Tongue (tissue), 2 donors: ENCODE results near the gene LGMN. TPM values are rescaled to one million over a fixed set of nuclear protein-coding genes. Genes with fewer than 3 reads are reported as not detected.

Source experiments
- DNase-seq: peaks from one replicate; pipeline ENCODE4 v3.0.0-alpha.2; 2015
- total RNA-seq: library from RNA; depleted of rRNA; stranded (reverse); fragments of >200 nt; gene quantifications from one replicate; pipeline ENCODE4 v1.2.3, GENCODE V29; 2014

The LGMN gene
- total RNA-seq, 1 donor from 2014 or later, result 71.1 TPM

- DNase-seq, result peak; percentile 45
Observed at GRCh38 chr14:92724516-92725340, 23.7 kb downstream of the LGMN start.

GRCh38 chr14:92719890-92720323, 28.5 kb downstream of the LGMN start:
- peak; percentile 26 for DNase-seq

DNA sequence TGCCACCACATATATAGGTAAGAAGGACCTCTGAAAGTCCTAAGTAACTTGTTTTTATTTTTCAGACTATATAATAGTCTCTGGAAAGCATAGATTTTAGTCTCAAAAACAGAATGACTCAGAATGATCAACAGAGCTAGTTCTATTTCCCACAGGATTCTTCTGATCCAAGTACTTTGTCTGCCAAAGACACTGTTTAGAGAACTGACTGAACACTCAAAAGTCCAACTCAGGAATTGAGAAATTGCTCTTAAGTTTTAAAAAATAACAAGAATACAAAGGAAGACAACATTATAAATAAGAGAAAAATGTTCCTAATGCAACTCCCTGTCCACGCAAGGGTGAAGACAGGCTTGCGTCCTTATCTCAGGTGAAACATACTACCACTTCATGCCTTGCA, 29.0 kb downstream of the LGMN start:
- peak; percentile 68 for DNase-seq

- no peak for DNase-seq
Observed at GRCh38 chr14:92718664-92719063, 29.8 kb downstream of the LGMN start.

GRCh38 chr14:92717571-92718042, 30.8 kb downstream of the LGMN start:
- DNase-seq, result no peak

DNA sequence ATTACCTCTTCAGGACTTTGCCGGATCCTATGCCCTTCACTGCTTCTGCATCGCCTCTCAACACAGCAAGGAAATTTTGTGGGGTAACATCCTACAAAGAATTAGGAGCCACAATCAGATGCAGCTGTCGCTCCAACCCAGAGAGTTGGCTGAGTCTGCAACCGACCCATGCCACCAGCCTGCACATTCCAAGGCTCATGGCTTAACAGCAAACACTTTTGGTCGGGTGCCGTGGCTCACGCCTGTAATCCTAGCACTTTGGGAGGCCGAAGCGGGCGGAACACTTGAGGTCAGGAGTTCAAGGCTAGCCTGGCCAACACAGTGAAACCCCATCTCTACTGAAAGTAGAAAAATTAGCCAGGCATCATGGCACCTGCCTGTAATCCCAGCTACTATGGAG, 32.3 kb downstream of the LGMN start:
- DNase-seq, result no peak

GRCh38 chr14:92714739-92715307, 33.6 kb downstream of the LGMN start:
- peak; percentile 73 for DNase-seq

- no peak for DNase-seq
Observed at GRCh38 chr14:92712654-92713051, 35.8 kb downstream of the LGMN start.

DNA sequence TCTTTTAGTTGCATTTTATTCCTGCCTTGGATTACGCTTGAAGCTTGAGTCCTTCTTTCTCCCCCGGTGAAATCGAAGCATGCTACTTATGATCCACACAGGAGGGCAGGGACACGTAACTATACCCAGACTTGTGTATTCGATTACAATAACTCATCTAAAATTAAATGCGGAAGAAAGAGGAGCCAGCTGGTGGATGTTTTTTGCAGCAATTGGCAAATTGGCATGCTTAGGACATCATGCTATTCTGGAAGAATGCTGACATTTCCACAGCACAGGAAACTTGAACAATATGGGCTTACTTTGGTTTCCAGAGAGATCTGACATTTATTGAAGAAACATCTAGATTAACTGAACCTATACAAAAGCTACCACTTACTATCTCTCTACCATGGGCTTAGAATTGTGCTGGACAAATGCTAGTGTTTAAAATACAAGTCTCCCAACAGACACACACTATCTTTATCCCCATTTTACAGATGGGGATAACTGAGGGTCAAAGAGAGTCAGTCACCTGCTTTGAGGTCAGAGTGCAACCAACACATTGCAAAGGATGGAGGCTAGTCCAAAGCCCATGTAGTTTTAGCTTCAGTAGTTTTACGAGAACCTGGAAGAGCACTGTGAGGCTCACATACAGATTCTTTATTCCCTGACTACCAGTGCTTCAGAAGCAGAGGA, 36.3 kb downstream of the LGMN start:
- no peak for DNase-seq

DNA sequence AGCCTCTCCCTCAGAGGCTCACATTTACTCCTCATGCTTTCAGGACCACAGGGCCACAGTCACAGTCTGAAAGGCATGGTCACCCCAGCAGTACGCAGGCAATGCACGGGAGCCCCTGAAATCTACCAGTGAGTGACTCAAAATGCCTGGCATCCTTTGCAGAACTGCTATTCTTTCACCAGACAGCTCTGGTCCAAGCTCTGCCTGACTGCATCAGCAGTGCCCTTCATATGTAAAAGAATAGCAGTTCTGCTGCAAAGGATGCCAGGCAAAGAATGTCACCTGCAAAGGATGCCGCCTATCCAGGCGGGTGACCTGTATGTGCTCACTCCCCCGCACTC, 38.5 kb downstream of the LGMN start:
- no peak for DNase-seq

GRCh38 chr14:92709340-92710000, 39.0 kb downstream of the LGMN start:
- no peak for DNase-seq

DNA sequence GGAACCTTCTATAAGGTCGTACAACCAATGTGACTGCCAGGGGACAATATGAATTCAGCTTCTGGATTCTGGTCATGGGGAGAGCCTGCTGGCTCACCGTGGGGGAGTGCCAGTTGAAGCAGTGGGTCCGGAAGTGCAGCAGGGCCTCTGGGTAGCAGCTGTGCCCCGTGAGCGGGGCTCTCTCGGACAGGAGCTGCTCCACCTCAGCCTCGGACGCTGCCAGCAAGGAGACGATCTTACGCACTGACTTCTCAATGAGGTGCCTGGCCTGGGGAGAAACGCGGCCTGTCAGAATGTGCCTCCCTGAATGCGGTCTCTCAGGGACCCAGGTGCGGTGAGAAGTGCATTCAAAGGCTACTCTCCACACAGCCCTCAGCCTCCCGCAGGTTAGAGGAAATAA, 42.0 kb downstream of the LGMN start:
- no peak for DNase-seq

GRCh38 chr14:92704821-92705220, 43.6 kb downstream of the LGMN start:
- DNase-seq, result no peak

GRCh38 chr14:92704036-92704804, 44.2 kb downstream of the LGMN start:
- DNase-seq, result peak; percentile 64

GRCh38 chr14:92703516-92703915, 44.9 kb downstream of the LGMN start:
- no peak for DNase-seq

- no peak for DNase-seq
Observed at GRCh38 chr14:92702441-92702918, 45.9 kb downstream of the LGMN start.

GRCh38 chr14:92701826-92702225, 46.6 kb downstream of the LGMN start:
- no peak for DNase-seq

- DNase-seq, result no peak
Observed at GRCh38 chr14:92698393-92698792, 50.0 kb downstream of the LGMN start.

- DNase-seq, result no peak
Observed at GRCh38 chr14:92696366-92696765, 52.1 kb downstream of the LGMN start.

- DNase-seq, result no peak
Observed at GRCh38 chr14:92695562-92695961, 52.9 kb downstream of the LGMN start.

GRCh38 chr14:92694807-92695206, 53.6 kb downstream of the LGMN start:
- DNase-seq, result no peak
